Measurements from ENCODE around the gene CAPN1. TPM values are rescaled to one million over a fixed set of nuclear protein-coding genes. Genes with fewer than 3 reads are reported as not detected.

The CAPN1 gene
- total RNA-seq, 1 donor from 2014 or later: 217 TPM

- H3K27ac Mint-ChIP-seq (ENCODE audit: unreplicated experiment): no peak overlapping the region
- DNase-seq (ENCODE audit: low read depth): no peak
- peaks cover 16% of the 10 kb centered on the region for H3K27me3 Mint-ChIP-seq (ENCODE audit: low read depth, unreplicated experiment)
- TF ChIP-seq EZH2 (IDR thresholded peaks at IDR 0.05; ENCODE audit: insufficient read depth, low read length) (no peak), CTCF (IDR thresholded peaks at IDR 0.05; ENCODE audit: insufficient read depth, low read depth, low read length) (no peak)
- Histone ChIP-seq H3K27me3 (ENCODE audit: insufficient read depth, low read length) (no peaks in the 10 kb centered on the region), H3K9me3 (ENCODE audit: insufficient read depth, low read depth, low read length) (no peaks in the 10 kb centered on the region), H3K79me2 (ENCODE audit: insufficient read depth, low read length) (no peaks in the 10 kb centered on the region), H3K4me3 (ENCODE audit: insufficient read depth, low read depth, low read length) (no peak overlapping the region), H3K27ac (ENCODE audit: low read depth, low read length) (no peak overlapping the region), H2AFZ (ENCODE audit: low read depth, low read length) (no peak overlapping the region), H3K4me1 (ENCODE audit: insufficient read depth, low read length) (peaks cover 3% of the 10 kb centered on the region), H3K9ac (ENCODE audit: low read length) (no peak overlapping the region), H4K20me1 (ENCODE audit: insufficient read depth, low read length) (no peaks in the 10 kb centered on the region), H3K36me3 (ENCODE audit: insufficient read depth, low read length) (no peaks in the 10 kb centered on the region), H3K4me2 (ENCODE audit: low read length) (no peak overlapping the region)
- no peak for FAIRE-seq
- H3K4me1 Mint-ChIP-seq (ENCODE audit: low read depth, unreplicated experiment): no peaks in the 10 kb centered on the region
- no peaks in the 10 kb centered on the region for H3K9me3 Mint-ChIP-seq (ENCODE audit: unreplicated experiment)
- H3K4me3 Mint-ChIP-seq (ENCODE audit: unreplicated experiment): no peak overlapping the region
- no peaks in the 10 kb centered on the region for H3K36me3 Mint-ChIP-seq (ENCODE audit: low read depth, unreplicated experiment)
Observed at GRCh38 chr11:65156256-65156655, 25.5 kb upstream of the CAPN1 start.

- TF ChIP-seq EZH2 (IDR thresholded peaks at IDR 0.05; ENCODE audit: insufficient read depth, low read length): no peak
- no peak for TF ChIP-seq CTCF (IDR thresholded peaks at IDR 0.05; ENCODE audit: insufficient read depth, low read depth, low read length)
- Mint-ChIP-seq H3K4me1 (ENCODE audit: low read depth, unreplicated experiment) (no peaks in the 10 kb centered on the region), H3K27me3 (ENCODE audit: low read depth, unreplicated experiment) (peaks cover 16% of the 10 kb centered on the region), H3K9me3 (ENCODE audit: unreplicated experiment) (no peaks in the 10 kb centered on the region), H3K36me3 (ENCODE audit: low read depth, unreplicated experiment) (no peaks in the 10 kb centered on the region), H3K27ac (ENCODE audit: unreplicated experiment) (no peak overlapping the region), H3K4me3 (ENCODE audit: unreplicated experiment) (no peak overlapping the region)
- Histone ChIP-seq H3K36me3 (ENCODE audit: insufficient read depth, low read length) (no peaks in the 10 kb centered on the region), H3K4me1 (ENCODE audit: insufficient read depth, low read length) (peaks cover 3% of the 10 kb centered on the region), H3K27ac (ENCODE audit: low read depth, low read length) (no peak overlapping the region), H2AFZ (ENCODE audit: low read depth, low read length) (no peak overlapping the region), H3K79me2 (ENCODE audit: insufficient read depth, low read length) (no peaks in the 10 kb centered on the region), H4K20me1 (ENCODE audit: insufficient read depth, low read length) (no peaks in the 10 kb centered on the region), H3K4me2 (ENCODE audit: low read length) (no peak overlapping the region), H3K9me3 (ENCODE audit: insufficient read depth, low read depth, low read length) (no peaks in the 10 kb centered on the region), H3K27me3 (ENCODE audit: insufficient read depth, low read length) (no peaks in the 10 kb centered on the region), H3K4me3 (ENCODE audit: insufficient read depth, low read depth, low read length) (no peak overlapping the region), H3K9ac (ENCODE audit: low read length) (no peak overlapping the region)
- FAIRE-seq: no peak
- DNase-seq (ENCODE audit: low read depth): no peak
Observed at GRCh38 chr11:65156926-65157325, 24.8 kb upstream of the CAPN1 start.

GRCh38 chr11:65157336-65157735 lies 24.4 kb upstream of the CAPN1 start:
- no peaks in the 10 kb centered on the region for H3K36me3 Mint-ChIP-seq (ENCODE audit: low read depth, unreplicated experiment)
- FAIRE-seq (no peak), DNase-seq (ENCODE audit: low read depth) (no peak)
- H3K4me1 Mint-ChIP-seq (ENCODE audit: low read depth, unreplicated experiment): no peaks in the 10 kb centered on the region
- no peak overlapping the region for H3K27ac Mint-ChIP-seq (ENCODE audit: unreplicated experiment)
- H4K20me1 ChIP-seq (ENCODE audit: insufficient read depth, low read length): no peaks in the 10 kb centered on the region
- TF ChIP-seq CTCF (IDR thresholded peaks at IDR 0.05; ENCODE audit: insufficient read depth, low read depth, low read length) (no peak), EZH2 (IDR thresholded peaks at IDR 0.05; ENCODE audit: insufficient read depth, low read length) (no peak)
- no peaks in the 10 kb centered on the region for H3K36me3 ChIP-seq (ENCODE audit: insufficient read depth, low read length)
- no peaks in the 10 kb centered on the region for H3K9me3 ChIP-seq (ENCODE audit: insufficient read depth, low read depth, low read length)
- no peaks in the 10 kb centered on the region for H3K27me3 ChIP-seq (ENCODE audit: insufficient read depth, low read length)
- no peak overlapping the region for H3K27ac ChIP-seq (ENCODE audit: low read depth, low read length)
- no peak overlapping the region for H2AFZ ChIP-seq (ENCODE audit: low read depth, low read length)
- no peak overlapping the region for H3K4me3 Mint-ChIP-seq (ENCODE audit: unreplicated experiment)
- H3K27me3 Mint-ChIP-seq (ENCODE audit: low read depth, unreplicated experiment): peaks cover 16% of the 10 kb centered on the region
- peaks cover 3% of the 10 kb centered on the region for H3K4me1 ChIP-seq (ENCODE audit: insufficient read depth, low read length)
- no peak overlapping the region for H3K4me3 ChIP-seq (ENCODE audit: insufficient read depth, low read depth, low read length)
- H3K9me3 Mint-ChIP-seq (ENCODE audit: unreplicated experiment): no peaks in the 10 kb centered on the region
- no peak overlapping the region for H3K9ac ChIP-seq (ENCODE audit: low read length)
- no peak overlapping the region for H3K4me2 ChIP-seq (ENCODE audit: low read length)
- H3K79me2 ChIP-seq (ENCODE audit: insufficient read depth, low read length): no peaks in the 10 kb centered on the region
